Loucy (cell line): Measurements from ENCODE around the gene EGR2.

ENCODE experiments used
- EZH2phosphoT487 ChIP-seq: fragments of 200-600 bp; IDR thresholded peaks from 2 replicates; pipeline ENCODE4 v1.6.1; 2018; ENCODE audit warnings: antibody characterized with exemption, mild to moderate bottlenecking, moderate library complexity, borderline replicate concordance
- TF ChIP-seq, protein P1 (sequence below): fragments of 200-600 bp; sonication (generic); conservative IDR thresholded peaks from 2 replicates; pipeline ENCODE4 v1.5.1; 2014; ENCODE audit warnings: mild to moderate bottlenecking, antibody characterized with exemption, low read length

DNA sequence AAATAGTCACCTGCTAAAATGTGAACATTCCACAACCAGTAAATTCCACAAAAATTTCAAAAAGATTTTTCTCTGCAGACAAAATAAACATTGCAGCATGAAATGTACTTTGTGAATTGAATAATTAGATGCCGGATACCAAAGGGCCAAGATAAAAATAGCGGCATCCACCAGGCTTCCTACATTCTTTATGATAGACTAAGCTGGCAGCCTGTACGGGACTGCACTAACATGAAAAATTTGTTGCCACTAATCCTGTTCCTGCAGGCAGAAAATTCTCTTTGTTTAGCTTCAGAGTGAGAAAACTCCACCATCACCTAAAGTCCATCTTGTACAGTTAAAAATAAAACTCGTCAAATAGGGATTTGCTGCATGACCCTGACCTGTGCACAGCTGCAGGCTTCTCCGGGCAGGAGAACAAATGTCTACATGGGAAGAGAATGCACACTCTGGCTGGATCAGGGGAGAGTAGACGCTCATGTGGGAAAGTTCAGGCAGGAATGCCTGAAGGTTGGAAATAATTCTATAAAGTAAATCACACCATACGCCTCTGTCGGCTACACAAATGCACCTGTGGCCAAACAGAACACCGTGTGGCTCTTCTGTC, 27.2 kb downstream of the EGR2 start:
- TF ChIP-seq, protein P1, sequence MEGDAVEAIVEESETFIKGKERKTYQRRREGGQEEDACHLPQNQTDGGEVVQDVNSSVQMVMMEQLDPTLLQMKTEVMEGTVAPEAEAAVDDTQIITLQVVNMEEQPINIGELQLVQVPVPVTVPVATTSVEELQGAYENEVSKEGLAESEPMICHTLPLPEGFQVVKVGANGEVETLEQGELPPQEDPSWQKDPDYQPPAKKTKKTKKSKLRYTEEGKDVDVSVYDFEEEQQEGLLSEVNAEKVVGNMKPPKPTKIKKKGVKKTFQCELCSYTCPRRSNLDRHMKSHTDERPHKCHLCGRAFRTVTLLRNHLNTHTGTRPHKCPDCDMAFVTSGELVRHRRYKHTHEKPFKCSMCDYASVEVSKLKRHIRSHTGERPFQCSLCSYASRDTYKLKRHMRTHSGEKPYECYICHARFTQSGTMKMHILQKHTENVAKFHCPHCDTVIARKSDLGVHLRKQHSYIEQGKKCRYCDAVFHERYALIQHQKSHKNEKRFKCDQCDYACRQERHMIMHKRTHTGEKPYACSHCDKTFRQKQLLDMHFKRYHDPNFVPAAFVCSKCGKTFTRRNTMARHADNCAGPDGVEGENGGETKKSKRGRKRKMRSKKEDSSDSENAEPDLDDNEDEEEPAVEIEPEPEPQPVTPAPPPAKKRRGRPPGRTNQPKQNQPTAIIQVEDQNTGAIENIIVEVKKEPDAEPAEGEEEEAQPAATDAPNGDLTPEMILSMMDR: no peak
- TF ChIP-seq EZH2phosphoT487: no peak
